GM21526 (cell line): ENCODE measurements around the gene AFAP1L1.
"Not testable (repeated sequence)": the region's sequence is repeated elsewhere in the genome, so short reads cannot be mapped to it uniquely, and the experiment has no call there.

Experiments used
- ATAC-seq: cut with Tn5 transposase; IDR thresholded peaks from one replicate; pipeline ENCODE4 v1.9.1; 2021; ENCODE audit warnings: moderate library complexity; ENCODE audit not compliant: unreplicated experiment, low FRiP score

Gene AFAP1L1

DNA sequence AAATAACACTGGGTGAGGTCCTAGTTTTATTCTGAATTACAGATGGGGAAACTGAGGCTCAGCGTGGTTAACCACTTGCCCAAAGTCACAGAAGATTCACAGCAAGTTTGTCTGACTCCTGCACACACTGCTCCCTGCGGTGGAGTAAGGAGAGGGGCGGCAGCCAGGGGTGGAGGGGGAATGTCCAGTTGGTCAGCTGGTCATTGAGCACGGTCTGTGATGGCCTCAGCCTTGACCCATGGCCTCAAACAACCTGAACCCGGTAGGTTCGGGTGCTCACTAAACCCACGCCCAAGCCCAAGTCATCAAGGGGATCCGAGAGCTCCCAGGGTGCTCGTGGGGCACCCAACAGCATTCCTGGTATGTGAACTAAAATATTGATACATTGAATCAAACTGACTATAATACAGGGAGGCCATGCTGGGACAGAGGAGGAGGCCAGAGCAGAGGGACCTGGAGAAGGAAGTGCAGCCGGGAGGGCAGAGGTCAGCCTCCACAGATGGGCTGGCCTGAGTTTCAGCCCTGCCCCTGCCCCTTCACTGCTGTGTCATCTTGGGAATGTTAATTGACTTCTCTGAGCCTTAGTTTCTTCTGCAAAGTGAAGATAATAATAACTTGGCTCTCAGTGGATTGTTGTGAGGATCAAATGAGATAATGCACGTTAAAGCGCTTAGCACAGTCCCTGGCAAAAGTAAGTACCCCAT is 111.0 kb downstream of the AFAP1L1 start:
- ATAC-seq = no peak

DNA sequence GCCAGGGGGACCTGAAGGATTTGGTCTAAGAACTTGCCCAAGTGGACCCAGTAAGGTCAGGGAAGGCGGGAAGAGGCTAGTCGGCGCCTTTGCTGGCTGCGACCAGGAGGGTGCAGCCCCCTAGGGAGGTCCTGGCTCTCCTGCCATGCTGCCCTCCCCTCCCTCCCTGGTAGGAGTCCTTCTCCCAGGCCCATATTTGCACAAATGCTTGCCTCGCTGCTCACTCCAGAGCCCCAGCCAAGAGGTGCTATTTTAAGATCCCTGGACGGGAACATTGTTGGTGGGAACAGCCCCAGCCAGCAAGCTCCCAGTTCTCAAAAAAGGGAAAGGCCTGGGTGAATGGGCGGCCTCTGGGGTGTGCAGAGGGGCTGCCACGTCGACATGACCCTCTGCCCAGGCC is 111.7 kb downstream of the AFAP1L1 start:
- no peak for ATAC-seq

DNA sequence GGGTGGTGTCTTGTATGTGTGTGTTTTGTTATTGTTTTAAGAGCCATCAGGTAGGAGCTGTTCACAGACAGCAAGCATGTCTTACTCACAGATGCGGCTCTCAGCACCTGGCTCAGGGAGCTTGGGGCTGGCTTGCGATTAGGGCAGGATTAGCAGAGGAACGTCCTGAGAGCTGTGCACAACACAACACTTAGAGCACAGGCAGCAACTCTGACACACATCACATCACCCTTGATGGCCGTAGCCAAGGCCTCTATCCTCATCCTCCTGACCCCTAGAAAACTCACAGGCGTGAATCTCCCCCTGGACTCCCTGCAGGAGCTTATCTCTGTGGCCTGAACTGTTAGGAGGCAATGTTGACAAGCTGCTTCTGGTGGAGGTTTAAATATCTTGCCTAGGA is 114.5 kb downstream of the AFAP1L1 start:
- ATAC-seq = no peak

DNA sequence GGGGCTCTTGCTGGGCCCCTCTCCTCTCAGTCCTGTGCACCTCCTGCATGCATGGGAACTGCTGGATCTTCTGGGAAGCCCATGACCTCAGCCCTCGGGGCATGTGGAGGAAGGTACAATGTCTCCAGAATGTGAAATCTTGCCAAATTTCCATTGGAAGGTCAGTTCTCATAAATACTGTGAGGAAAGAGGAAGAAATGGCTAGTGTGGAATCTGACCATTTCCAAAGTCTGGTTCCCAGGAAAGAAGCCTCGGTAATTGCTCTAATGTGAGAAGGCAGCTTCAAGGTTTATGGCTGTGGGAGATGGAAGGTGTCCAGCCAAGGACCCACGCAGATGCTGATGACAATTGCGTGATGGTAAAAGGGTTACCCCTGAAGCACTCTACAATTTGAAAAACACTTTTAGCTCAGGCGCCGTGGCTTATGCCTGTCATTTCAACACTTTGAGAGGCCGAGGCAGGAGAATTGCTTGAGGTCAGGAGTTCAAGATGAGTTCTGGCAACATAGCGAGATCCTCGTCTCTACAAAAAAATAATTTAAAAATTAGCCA is 115.5 kb downstream of the AFAP1L1 start:
- no peak for ATAC-seq

DNA sequence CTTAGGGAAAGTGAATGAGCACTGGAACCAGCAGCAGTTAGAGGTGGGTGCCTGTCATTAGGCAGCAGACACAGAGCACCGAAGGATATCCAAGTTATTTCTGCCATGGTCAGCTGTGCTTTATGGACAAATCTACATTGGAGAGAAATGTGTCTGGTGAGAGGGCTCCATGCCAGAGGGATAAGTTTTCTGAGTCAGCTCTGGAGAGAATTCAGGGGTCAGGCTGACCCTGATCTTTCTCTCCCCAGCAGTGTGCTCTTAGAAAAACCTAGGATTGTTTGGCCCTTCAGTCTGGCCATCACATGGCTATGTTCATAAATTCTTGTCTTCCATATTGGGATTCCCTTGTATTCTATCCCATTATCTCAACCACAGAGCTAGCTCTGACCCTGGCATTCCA is 116.3 kb downstream of the AFAP1L1 start:
- no peak for ATAC-seq

DNA sequence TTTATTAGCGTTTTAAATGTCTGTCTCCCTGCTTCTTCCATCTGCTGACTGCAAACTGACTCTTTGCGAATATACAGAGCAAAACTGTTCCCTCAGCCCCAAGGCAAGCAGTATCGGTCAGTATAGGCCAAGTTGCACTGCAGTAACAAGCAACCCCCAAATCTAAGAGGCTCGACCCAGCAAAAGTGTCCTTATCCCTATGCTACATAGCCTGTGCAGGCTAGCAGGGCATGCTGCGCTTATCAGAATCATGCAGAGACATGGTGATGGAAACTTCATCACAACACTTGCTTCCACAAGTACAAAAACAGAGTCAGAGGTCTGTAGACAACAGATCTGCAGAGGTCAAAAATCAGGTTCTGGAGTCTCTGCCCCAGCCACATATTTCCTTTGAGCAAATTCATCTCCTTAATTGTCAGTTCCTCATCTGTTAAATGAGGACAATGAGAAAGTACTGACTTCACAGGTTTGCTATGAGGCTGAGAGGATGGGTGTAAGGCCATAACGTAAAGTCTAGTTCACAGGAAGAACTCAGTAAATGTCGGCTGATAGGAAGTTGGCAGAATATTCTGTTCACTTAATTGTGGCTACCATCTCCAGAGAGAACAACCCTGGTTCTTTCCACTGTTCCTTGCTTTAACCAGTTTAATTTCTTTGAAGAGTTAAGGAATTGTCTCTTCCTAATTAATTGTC is 117.0 kb downstream of the AFAP1L1 start:
- ATAC-seq = no peak

DNA sequence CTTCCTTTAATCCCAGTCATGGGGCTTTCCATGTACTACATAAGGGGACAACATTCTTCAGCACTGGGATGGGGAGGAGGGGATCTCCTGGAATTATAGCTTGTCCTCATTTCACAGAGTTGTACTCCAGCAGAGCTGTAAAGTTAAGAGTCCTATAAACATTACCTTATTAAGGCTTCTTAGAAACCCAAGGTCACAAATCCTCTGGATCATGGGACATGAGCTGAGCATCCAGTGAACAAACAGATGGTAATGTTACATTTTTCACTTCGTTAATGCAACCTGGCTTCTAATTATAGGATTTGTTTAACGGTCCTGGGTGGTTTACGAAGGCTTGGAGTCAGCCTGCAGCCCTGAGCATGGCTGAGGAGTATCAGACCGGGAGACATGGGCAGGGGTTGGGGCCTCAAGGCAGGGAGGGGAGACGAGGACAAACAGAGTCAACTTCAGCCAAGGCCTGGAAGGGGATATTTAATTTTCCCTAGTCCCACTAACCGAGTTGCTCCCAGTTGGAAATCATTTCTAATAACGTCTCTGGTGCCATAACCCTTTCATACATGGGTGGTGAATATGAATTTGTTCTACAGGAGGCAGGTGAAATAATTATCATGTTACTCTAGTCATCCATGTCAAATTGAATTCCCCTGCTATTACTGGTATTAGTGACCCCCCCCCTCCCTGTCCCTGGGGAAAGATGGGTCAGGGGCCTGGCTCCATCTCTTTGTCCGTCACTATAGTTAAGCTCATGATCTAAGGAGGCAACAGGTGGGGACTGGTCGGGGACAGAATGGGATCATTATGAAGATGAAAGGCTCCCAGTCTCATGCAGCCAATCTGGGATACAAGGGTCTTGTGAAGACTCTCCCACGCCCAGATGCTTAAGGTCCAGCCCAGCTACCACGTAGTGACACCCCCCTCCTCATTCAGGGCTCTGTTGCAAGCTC is 118.2 kb downstream of the AFAP1L1 start:
- ATAC-seq = no peak

DNA sequence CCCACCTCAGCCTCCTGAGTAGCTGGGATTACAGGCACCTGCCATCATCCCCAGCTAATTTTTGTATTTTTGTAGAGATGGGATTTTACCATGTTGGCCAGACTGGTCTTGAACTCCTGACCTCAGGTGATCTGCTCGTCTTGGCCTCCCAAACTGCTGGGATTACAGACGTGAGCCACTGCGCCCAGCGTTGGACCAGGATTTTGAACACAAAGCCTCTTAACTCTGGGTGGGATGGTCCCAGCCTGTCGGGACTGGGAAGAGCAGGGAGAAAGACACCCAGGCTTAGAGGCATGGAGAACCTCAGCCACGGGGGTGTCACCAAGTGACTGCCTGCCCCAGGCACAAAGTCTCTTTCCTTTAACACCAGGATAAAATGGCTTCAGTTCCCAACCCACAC is 119.4 kb downstream of the AFAP1L1 start:
- not testable (repeated sequence) for ATAC-seq
